HG02981 (cell line): ENCODE measurements around the gene LRRC63.
A peak's percentile ranks its signal among the peaks of the same experiment; 100 is the strongest.
"Not testable (repeated sequence)": the region's sequence is repeated elsewhere in the genome, so short reads cannot be mapped to it uniquely, and the experiment has no call there.

Source experiments
- ATAC-seq: cut with Tn5 transposase; IDR thresholded peaks from one replicate; pipeline ENCODE4 v1.9.1; 2021; ENCODE audit warnings: mild to moderate bottlenecking, moderate library complexity; ENCODE audit not compliant: unreplicated experiment

Gene LRRC63

GRCh38 chr13:46211483-46212351, at the start of gene LRRC63:
Gene LRRC63, plus strand, starts transcription at chr13:46211928. Its CDS starts 1,107 bp downstream, at chr13:46213035.
- ATAC-seq, result peak; percentile 94

DNA sequence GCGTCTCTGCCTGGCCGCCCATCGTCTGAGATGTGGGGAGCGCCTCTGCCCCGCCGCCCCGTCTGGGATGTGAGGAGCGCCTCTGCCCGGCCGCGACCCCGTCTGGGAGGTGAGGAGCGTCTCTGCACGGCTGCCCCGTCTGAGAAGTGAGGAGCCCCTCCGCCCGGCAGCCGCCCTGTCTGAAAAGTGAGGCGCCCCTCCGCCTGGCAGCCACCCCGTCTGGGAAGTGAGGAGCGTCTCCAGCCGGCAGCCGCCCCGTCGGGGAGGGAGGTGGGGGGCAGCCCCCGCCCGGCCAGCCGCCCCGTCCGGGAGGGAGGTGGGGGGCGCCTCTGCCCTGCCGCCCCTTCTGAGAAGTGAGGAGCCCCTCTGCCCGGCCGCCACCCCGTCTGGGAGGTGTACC, 49.0 kb upstream of the LRRC63 start:
- not testable (repeated sequence) for ATAC-seq

GRCh38 chr13:46164661-46165060, 47.1 kb upstream of the LRRC63 start:
- no peak for ATAC-seq

GRCh38 chr13:46165485-46166223, 46.1 kb upstream of the LRRC63 start:
- ATAC-seq, result peak; percentile 60

DNA sequence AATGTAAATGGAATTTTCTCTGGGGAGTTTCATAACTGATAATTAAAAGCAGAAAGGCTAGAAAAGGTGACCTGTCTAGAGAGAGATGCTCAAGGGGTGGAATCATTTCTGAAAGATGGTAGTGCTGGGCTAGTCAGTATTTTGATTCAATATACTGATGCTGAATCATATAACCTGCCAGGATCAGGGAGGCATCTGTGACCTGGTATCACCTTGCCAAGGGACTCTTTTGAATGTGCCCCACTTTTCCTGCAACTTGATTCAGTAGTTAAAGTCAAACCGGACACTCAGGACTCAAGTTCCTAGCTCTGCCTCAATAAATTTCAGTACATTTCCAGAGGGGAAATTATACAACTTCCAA, 45.5 kb upstream of the LRRC63 start:
- no peak for ATAC-seq

DNA sequence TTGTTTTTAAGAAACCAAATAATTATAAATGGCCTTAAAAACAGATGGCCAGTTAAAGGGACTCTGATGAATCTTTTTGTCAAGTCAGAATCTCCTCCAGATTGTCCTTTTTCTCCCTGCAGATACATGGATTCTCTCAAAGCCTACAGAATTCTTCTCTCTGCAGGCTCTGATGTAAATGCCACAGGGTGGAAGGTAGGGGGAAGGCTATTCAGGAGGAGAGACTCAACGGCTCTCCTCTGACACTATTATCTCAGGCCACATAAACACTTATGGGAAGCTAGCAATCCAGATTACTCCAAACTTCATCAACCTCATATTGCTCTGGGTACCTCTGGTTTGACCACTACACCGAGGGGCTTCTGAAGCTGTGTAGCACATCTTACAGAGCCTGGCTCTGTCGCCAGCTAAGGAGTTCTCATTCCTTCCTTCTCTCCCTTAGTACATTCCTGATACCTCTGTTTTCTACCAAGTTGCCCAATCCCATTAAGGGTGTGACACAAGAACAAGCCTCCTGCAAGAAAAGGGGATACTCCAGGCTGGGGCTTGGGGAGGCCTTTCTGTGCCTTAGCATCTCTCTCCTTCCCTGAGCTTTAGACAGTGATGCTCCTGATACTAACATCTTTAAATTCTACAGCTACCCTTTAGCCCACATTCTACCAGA, 44.6 kb upstream of the LRRC63 start:
- no peak for ATAC-seq

- no peak for ATAC-seq
Observed at GRCh38 chr13:46168341-46168740, 43.4 kb upstream of the LRRC63 start.

- no peak for ATAC-seq
Observed at GRCh38 chr13:46168783-46169182, 42.9 kb upstream of the LRRC63 start.

DNA sequence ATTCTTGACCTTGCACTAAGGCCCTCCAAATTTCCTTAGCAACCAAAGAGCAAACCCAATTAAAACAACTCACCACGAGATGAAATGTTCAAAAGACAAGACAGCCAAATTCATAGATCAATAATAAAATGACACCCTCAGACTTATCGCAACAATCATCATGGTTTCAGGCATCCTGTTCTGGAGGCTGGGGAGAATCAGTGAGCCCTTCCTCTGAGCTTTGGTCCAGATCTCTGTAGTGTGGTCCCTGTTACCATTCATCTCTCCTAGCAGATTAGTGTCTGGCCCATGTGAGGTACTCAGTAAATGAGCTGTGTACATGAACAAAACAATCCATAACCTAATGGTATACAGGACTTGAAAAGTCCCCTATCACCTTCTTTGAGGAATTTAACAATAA, 42.0 kb upstream of the LRRC63 start:
- ATAC-seq, result no peak

DNA sequence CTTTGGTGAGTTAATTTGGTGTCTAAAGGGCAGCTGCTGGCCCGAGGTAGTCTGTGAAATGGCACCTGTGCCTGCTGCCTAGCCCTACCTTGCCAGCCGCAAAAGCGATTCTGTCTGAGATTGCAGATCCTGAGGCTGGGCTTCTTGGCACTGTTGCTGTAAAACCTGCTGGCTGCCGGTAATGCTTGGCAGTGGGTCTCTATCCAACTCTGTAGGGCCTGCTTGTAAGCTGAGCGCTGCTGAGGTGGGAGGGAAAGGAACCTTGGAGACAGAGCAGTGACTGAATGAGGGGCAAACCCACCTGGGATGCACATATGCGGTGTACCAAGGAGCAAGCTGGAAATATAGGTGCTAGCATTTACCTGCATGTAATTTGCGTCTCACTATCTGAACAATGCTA, 41.5 kb upstream of the LRRC63 start:
- ATAC-seq, result no peak

DNA sequence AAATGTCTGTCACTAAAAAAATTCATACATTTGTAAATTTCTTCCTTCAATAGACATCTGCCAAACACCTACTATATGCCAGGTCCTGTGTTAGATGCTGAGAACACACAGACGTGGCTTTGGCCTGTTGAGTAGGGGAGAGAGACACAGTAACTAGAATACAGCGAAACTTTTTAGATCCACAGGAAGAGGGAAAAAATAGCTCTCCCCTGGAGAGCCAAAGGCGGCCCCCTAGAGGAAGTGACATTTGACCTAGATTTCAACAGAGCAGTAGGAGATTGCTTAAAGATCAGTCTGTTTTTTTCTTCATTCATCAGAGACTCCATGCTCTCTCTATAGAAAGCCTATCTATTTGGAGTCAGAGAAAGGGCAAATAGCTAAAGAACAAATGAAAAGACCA, 41.0 kb upstream of the LRRC63 start:
- no peak for ATAC-seq

GRCh38 chr13:46171217-46171616, 40.5 kb upstream of the LRRC63 start:
- no peak for ATAC-seq

DNA sequence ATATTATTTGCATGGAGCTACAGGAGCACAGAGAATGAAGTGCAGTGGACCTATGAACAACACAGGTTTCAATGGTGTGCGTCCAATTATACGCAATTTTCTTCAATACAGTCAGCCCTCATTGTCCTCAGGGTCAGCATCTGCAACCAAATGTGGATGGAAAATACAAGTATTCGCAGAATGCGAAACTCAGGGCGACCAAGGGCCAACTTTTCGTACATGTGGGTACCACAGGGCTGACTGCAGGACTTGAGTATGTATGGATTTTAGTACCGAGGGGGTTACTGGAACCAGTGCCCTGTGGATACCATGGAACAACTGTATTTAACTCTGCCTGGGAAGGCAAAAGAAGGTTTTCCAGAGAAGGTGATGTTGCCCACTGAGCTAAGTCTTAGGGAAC, 40.0 kb upstream of the LRRC63 start:
- ATAC-seq, result no peak

GRCh38 chr13:46172531-46172991, 39.2 kb upstream of the LRRC63 start:
- peak; percentile 33 for ATAC-seq

GRCh38 chr13:46173656-46174055, 38.1 kb upstream of the LRRC63 start:
- ATAC-seq, result peak; percentile 38

DNA sequence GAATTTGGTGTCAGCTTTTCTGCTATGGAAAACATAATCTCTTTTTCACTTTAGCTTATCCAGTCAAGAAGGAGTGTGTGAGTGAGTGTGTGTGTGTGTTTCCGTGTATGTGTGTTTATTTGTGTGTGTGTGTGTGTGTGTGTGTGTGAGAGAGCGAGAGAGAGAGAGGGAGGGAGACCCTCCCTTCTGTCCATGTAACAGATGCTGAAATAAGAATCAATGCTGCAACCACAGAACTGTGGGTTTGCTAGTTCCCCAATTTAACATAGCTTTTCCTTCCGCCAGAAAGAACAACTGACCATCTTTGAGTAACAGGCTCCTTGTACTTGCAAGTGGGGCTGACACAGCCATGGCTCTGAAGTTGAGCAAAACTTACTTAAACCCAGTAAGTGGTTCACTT, 35.0 kb upstream of the LRRC63 start:
- ATAC-seq, result peak; percentile 29

DNA sequence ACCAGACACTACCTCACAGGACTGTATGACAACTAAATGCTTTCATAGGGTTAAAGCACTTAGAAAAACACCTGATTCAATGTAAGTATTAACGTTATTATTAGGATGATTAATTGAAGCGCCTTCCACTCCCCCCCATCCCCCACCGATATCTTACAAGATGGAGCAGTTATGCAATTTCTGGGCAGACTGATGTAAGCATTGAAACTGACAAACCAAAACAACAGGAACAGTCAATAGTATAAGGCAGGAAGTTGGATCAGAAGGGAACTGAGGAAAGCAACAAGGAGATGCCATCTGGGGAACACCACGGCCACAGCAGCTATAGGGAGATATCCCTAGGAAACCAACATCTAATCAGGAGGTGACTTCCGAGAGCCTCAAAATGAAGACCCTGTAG, 33.6 kb upstream of the LRRC63 start:
- ATAC-seq, result no peak

- ATAC-seq, result no peak
Observed at GRCh38 chr13:46178821-46179220, 32.9 kb upstream of the LRRC63 start.

GRCh38 chr13:46179491-46179908, 32.2 kb upstream of the LRRC63 start:
- no peak for ATAC-seq

DNA sequence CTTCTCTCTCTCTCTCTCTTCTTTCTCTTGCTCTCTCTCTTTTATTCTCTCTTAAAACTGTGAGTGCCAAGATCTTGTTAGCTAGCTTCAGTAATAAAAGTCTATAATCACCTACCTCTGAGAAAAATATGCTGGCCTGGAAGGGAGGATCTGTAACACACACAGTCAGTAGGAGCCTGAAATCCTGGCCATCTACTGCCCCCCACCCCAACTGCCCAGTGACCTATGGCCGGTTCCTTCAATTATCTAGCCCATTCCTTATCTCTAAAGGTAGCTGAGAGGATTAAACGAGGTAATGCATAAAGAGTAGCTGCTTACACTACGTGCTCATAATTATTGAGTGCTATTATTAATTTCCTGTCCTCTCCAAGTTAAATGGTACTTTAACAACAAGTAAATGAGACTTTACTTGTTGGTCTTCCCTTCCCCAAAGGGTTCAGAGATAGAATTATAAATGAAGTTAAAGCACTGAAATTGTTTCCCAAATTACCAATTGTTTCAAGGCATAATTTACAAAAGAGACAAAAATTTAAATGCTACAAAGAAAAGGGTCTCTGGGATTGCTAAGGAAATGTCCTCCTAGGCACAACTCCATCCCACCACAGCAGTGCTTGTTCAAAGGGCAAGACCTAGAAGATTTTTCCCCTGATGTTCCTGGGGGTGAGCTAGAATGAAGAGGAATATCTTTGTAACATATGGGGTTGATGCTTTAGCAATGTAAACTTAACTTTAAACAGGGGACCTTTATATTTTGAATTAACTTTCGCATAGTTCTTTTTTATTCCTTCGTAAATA, 31.6 kb upstream of the LRRC63 start:
- ATAC-seq, result no peak

- ATAC-seq, result no peak
Observed at GRCh38 chr13:46181377-46181839, 30.3 kb upstream of the LRRC63 start.
